SK-N-SH (cell line): ENCODE measurements around the gene TIAM1. TPM values are rescaled to one million over a fixed set of nuclear protein-coding genes. Genes with fewer than 3 reads are reported as not detected.

Experiments
- CTCF ChIA-PET: fragments of 300-600, 350-600 bp; formaldehyde crosslinking; extraction: SDS; loops from one replicate; lab custom pipeline; 2021; lab: Yijun Ruan, JAX
- POLR2A ChIA-PET: fragments of 350-600 bp; sonication (Branson Sonifier 250); formaldehyde crosslinking; extraction: SDS; loops from one replicate; lab custom pipeline; 2020; ENCODE audit warnings: antibody characterized with exemption, inconsistent platforms; lab: Yijun Ruan, JAX
- DNase-seq: peaks from one replicate; pipeline ENCODE4 v3.0.0; 2012
- H2AFZ ChIP-seq: fragments of 200-600 bp; sonication (generic); 2 replicates; pipeline ENCODE4 v1.8.1; 2016; ENCODE audit warnings: antibody characterized with exemption, mild to moderate bottlenecking, low read depth
- H3F3A ChIP-seq: fragments of 200-600 bp; sonication (generic); replicated peaks from 2 replicates; pipeline ENCODE3; 2016; ENCODE audit warnings: antibody characterized with exemption, mild to moderate bottlenecking; ENCODE audit not compliant: insufficient read depth
- H3K27ac ChIP-seq, 2 experiments: fragments of 200-500 bp in 1 of 2; fragments of 200-600 bp in 1 of 2; sonication (Bioruptor generic) in 1 of 2; sonication (generic), shearing (Covaris generic) in 1 of 2; 2 replicates each; pipeline versions ENCODE4 v1.5.1 to v1.6.1; 2014 to 2016; ENCODE audit warnings: low read depth in 2 of 2, inconsistent platforms in 1 of 2, low read length in 1 of 2, mild to moderate bottlenecking in 1 of 2, mixed read lengths in 1 of 2
- H3K27me3 ChIP-seq: fragments of 200-600 bp; sonication (generic), shearing (Covaris generic); 2 replicates; pipeline ENCODE4 v1.6.1; 2016; ENCODE audit warnings: mixed run types; ENCODE audit not compliant: insufficient read depth
- H3K36me3 ChIP-seq, 2 experiments: fragments of 200-500 bp in 1 of 2; fragments of 200-600 bp in 1 of 2; sonication (Bioruptor generic) in 1 of 2; sonication (generic) in 1 of 2; replicated peaks in 1 of 2; 2 replicates each; pipeline versions ENCODE3 to v1.5.1; 2014 to 2016; ENCODE audit warnings: low read length in 1 of 2, mild to moderate bottlenecking in 1 of 2; ENCODE audit not compliant: insufficient read depth in 2 of 2, control insufficient read depth in 1 of 2
- H3K4me1 ChIP-seq, 2 experiments: fragments of 200-500 bp in 1 of 2; fragments of 200-600 bp in 1 of 2; sonication (Bioruptor generic) in 1 of 2; sonication (generic), shearing (Covaris generic) in 1 of 2; 2 replicates each; pipeline versions ENCODE4 v1.5.1 to v1.6.1; 2014 to 2016; ENCODE audit warnings: low read depth in 1 of 2, low read length in 1 of 2, mixed run types in 1 of 2; ENCODE audit not compliant: insufficient read depth in 2 of 2, control insufficient read depth in 1 of 2
- H3K4me2 ChIP-seq: fragments of 200-600 bp; sonication (generic), shearing (Covaris generic); 2 replicates; pipeline ENCODE4 v1.6.1; 2017; ENCODE audit warnings: mixed run types
- H3K4me3 ChIP-seq, 2 experiments: fragments of 200-500 bp in 1 of 2; fragments of 200-600 bp in 1 of 2; sonication (Bioruptor generic) in 1 of 2; sonication (generic), shearing (Covaris generic) in 1 of 2; 2 replicates each; pipeline versions ENCODE4 v1.5.1 to v1.8.1; 2014 to 2016; ENCODE audit warnings: low read depth in 2 of 2, inconsistent platforms in 1 of 2, low read length in 1 of 2, mild to moderate bottlenecking in 1 of 2, mixed read lengths in 1 of 2, moderate library complexity in 1 of 2
- H3K79me2 ChIP-seq: fragments of 200-600 bp; sonication (generic); 2 replicates; pipeline ENCODE4 v1.8.1; 2017; ENCODE audit warnings: mild to moderate bottlenecking; ENCODE audit not compliant: insufficient read depth
- H3K9ac ChIP-seq: fragments of 200-600 bp; sonication (generic); 2 replicates; pipeline ENCODE4 v1.6.1; 2017; ENCODE audit warnings: mixed run types
- H3K9me2 ChIP-seq: fragments of 200-600 bp; sonication (generic); 2 replicates; pipeline ENCODE4 v1.6.1; 2017; ENCODE audit warnings: mixed run types
- H3K9me3 ChIP-seq: fragments of 200-600 bp; sonication (generic); 2 replicates; pipeline ENCODE4 v1.6.1; 2017; ENCODE audit warnings: mixed run types, mild to moderate bottlenecking, moderate library complexity
- H4K20me1 ChIP-seq: fragments of 200-600 bp; sonication (generic); 2 replicates; pipeline ENCODE4 v1.6.1; 2017; ENCODE audit warnings: mild to moderate bottlenecking, mixed run types; ENCODE audit not compliant: insufficient read depth
- CHD2 ChIP-seq: fragments of 150-350 bp; IDR thresholded peaks from 2 replicates; pipeline ENCODE4 v1.6.1; 2018; ENCODE audit warnings: low read length; ENCODE audit not compliant: partially characterized antibody
- CTCF ChIP-seq: fragments of 200-600 bp; sonication (generic); IDR thresholded peaks from 2 replicates; pipeline ENCODE4 v1.6.1; 2017; ENCODE audit warnings: antibody characterized with exemption, mild to moderate bottlenecking, moderate library complexity
- ELF1 ChIP-seq: IDR thresholded peaks from 2 replicates; pipeline ENCODE4 v1.4.0; 2012
- EP300 ChIP-seq, 2 experiments: IDR thresholded peaks; 2 replicates each; pipeline versions ENCODE4 v1.4.0 to v1.6.1; 2012; ENCODE audit warnings: borderline replicate concordance in 1 of 2, low read depth in 1 of 2, low read length in 1 of 2
- EZH2phosphoT487 ChIP-seq: fragments of 200-600 bp; sonication (generic); IDR thresholded peaks from 2 replicates; pipeline ENCODE4 v1.6.1; 2017; ENCODE audit warnings: low read depth, mixed run types, mild to moderate bottlenecking, antibody characterized with exemption, moderate library complexity, borderline replicate concordance
- FOXM1 ChIP-seq: IDR thresholded peaks from 2 replicates; pipeline ENCODE4 v1.4.0; 2012; ENCODE audit warnings: low read depth, mild to moderate bottlenecking
- IRF3 ChIP-seq: fragments of 150-350 bp; IDR thresholded peaks from 2 replicates; pipeline ENCODE4 v1.6.1; 2016; ENCODE audit warnings: mild to moderate bottlenecking, low read depth, low read length
- MAX ChIP-seq: IDR thresholded peaks from 2 replicates; pipeline ENCODE4 v1.4.0; 2012; ENCODE audit warnings: low read depth
- MEF2A ChIP-seq: IDR thresholded peaks from 2 replicates; pipeline ENCODE4 v1.4.0; 2012; ENCODE audit warnings: low read depth, borderline replicate concordance
- MXI1 ChIP-seq: IDR thresholded peaks from 2 replicates; pipeline ENCODE4 v1.6.1; 2012; ENCODE audit warnings: mild to moderate bottlenecking, low read depth, low read length, improper control_type of control experiment
- NFIC ChIP-seq: IDR thresholded peaks from 2 replicates; pipeline ENCODE4 v1.4.0; 2012; ENCODE audit warnings: borderline replicate concordance
- PBX3 ChIP-seq: IDR thresholded peaks from 2 replicates; pipeline ENCODE4; 2012
- RAD21 ChIP-seq: IDR thresholded peaks from 2 replicates; pipeline ENCODE4 v1.6.1; 2012; ENCODE audit warnings: mild to moderate bottlenecking, low read length
- RCOR1 ChIP-seq: fragments of 150-350 bp; IDR thresholded peaks from 2 replicates; pipeline ENCODE4 v1.6.1; 2017; ENCODE audit warnings: antibody characterized with exemption, low read length
- RFX5 ChIP-seq: IDR thresholded peaks from 2 replicates; pipeline ENCODE4 v1.6.1; 2012; ENCODE audit warnings: mild to moderate bottlenecking, improper control_type of control experiment, low read length
- RXRA ChIP-seq: IDR thresholded peaks from 2 replicates; pipeline ENCODE4 v1.4.0; 2012; ENCODE audit warnings: low read depth, mild to moderate bottlenecking, borderline replicate concordance
- TAF1 ChIP-seq: IDR thresholded peaks from 2 replicates; pipeline ENCODE4 v1.6.1; 2012; ENCODE audit warnings: low read depth, mild to moderate bottlenecking, low read length, moderate library complexity, borderline replicate concordance
- TCF12 ChIP-seq: IDR thresholded peaks from 2 replicates; pipeline ENCODE4 v1.4.0; 2012
- TEAD4 ChIP-seq: IDR thresholded peaks from 2 replicates; pipeline ENCODE4 v1.4.0; 2012; ENCODE audit warnings: mild to moderate bottlenecking, borderline replicate concordance; ENCODE audit not compliant: insufficient read depth
- USF2 ChIP-seq: fragments of 150-350 bp; IDR thresholded peaks from 2 replicates; pipeline ENCODE4 v1.6.1; 2017; ENCODE audit warnings: antibody characterized with exemption, low read length, low read depth, borderline replicate concordance
- ZBTB33 ChIP-seq: IDR thresholded peaks from 2 replicates; pipeline ENCODE4 v1.4.0; 2012; ENCODE audit warnings: low read depth, borderline replicate concordance
- WGBS: methylation state at CpG from one replicate; pipeline ENCODE4 v1.1.6; 2017; ENCODE audit warnings: low lambda C conversion rate; 5-methylcytosine and 5-hydroxymethylcytosine counted together
- polyA plus RNA-seq, 3 experiments: library from polyadenylated mRNA; depleted of rRNA; stranded (reverse); fragments of >200 nt; gene quantifications; 2 replicates each; pipeline ENCODE4 v1.2.3, GENCODE V29; 2012

The TIAM1 gene
- polyA plus RNA-seq, 1 of the 3 experiments (the other 2 are of a cell fraction), result 1.7 TPM

- CTCF ChIA-PET, result no interaction called here
- no peak for DNase-seq
- Histone ChIP-seq H3K79me2 (no peaks in the 10 kb centered on the region), H4K20me1 (no peaks in the 10 kb centered on the region), H3K36me3 (no peaks in the 10 kb centered on the region), H3K4me3 (no peak overlapping the region), H3K9ac (no peak overlapping the region), H3K4me1 (no peaks in the 10 kb centered on the region), H3K9me3 (no peaks in the 10 kb centered on the region), H3F3A (no peaks in the 10 kb centered on the region), H3K9me2 (no peaks in the 10 kb centered on the region), H3K4me2 (no peak overlapping the region), H3K27ac (no peak overlapping the region), H2AFZ (no peak overlapping the region), H3K27me3 (no peaks in the 10 kb centered on the region)
- POLR2A ChIA-PET, result no interaction called here
- WGBS, result 87% methylated on average over 5 of the region's 5 CpGs
- TF ChIP-seq MAX, result no peak
- TF ChIP-seq TCF12, result no peak
- TF ChIP-seq USF2, result no peak
- no peak for TF ChIP-seq TAF1
- TF ChIP-seq MEF2A, result no peak
- no peak for TF ChIP-seq ELF1
- no peak for TF ChIP-seq RXRA
- no peak for TF ChIP-seq EZH2phosphoT487
- TF ChIP-seq RCOR1, result no peak
- no peak for TF ChIP-seq FOXM1
- no peak for TF ChIP-seq NFIC
Observed at GRCh38 chr21:31382060-31382459, 38.0 kb upstream of the TIAM1 start.

GRCh38 chr21:31376301-31376700, 32.2 kb upstream of the TIAM1 start:
- no peak overlapping the region for H2AFZ ChIP-seq
- no peak for TF ChIP-seq RAD21
- TF ChIP-seq CTCF, result no peak
- no peak for TF ChIP-seq EZH2phosphoT487
- TF ChIP-seq MAX, result no peak
- TF ChIP-seq TEAD4, result no peak
- no peak for TF ChIP-seq RXRA
- no peak for TF ChIP-seq RFX5
- TF ChIP-seq EP300 (IDR thresholded peaks at IDR 0.05; ENCODE audit: borderline replicate concordance in 1 of 2, low read depth in 1 of 2, low read length in 1 of 2), result no peak
- no peak for TF ChIP-seq CHD2
- TF ChIP-seq MXI1, result no peak
- TF ChIP-seq TAF1, result no peak
- TF ChIP-seq ZBTB33, result no peak
- TF ChIP-seq IRF3, result no peak
- TF ChIP-seq PBX3, result no peak

More at GRCh38 chr21:31376301-31376700, 32.2 kb upstream of the TIAM1 start:
- Histone ChIP-seq H3K27ac (no peak overlapping the region), H3K79me2 (no peaks in the 10 kb centered on the region), H3K9me3 (no peaks in the 10 kb centered on the region), H3K9me2 (no peaks in the 10 kb centered on the region), H3K4me1 (no peaks in the 10 kb centered on the region), H3K9ac (no peak overlapping the region), H3K27me3 (0 out of 2 replicates have a peak, but pooled peaks cover 4% of the 10 kb centered on the region), H3K4me3 (no peak overlapping the region), H3K36me3 (no peaks in the 10 kb centered on the region), H3K4me2 (no peak overlapping the region), H4K20me1 (no peaks in the 10 kb centered on the region), H3F3A (no peaks in the 10 kb centered on the region)
- CTCF ChIA-PET, result interaction anchor here (1.6 to 1.9 kb wide), 2 partner anchors 29 to 177 kb away, joined by 3 to 8 read pairs; no protein-coding TSS in a partner anchor
- POLR2A ChIA-PET, result no interaction called here
- WGBS, result 80% methylated on average over 8 of the region's 8 CpGs
- no peak for DNase-seq
